Mesenteric fat pad (tissue), 1 donor: Measurements from ENCODE around the gene GPX7. TPM values are rescaled to one million over a fixed set of nuclear protein-coding genes. Genes with fewer than 3 reads are reported as not detected.
"Not testable (repeated sequence)": the region's sequence is repeated elsewhere in the genome, so short reads cannot be mapped to it uniquely, and the experiment has no call there.

Source experiments
- DNase-seq: peaks from one replicate; pipeline ENCODE4 v3.0.0-alpha.2; 2020; ENCODE audit warnings: low spot score
- long read RNA-seq: library from polyadenylated mRNA; unstranded; transcript quantifications from one replicate; pipeline ENCODE4 v2.0.0, GENCODE V29; 2020
- total RNA-seq: library from RNA; stranded (reverse); fragmentation: NEBNext Ultra II Directional; extraction: Animal tissue kit (Norgen Biotek cat#: 25700); gene quantifications from one replicate; pipeline ENCODE4 v1.2.1, GENCODE V29; 2021
- donor health status: DM: yes; HTN: yes; CAD: no.

GPX7 gene
- total RNA-seq: 8.5 TPM
- long read RNA-seq, transcript GPX7-202 (2 exons, 873 nt): minor isoform, 6 of 36 reads
- long read RNA-seq, transcript GPX7-201 (3 exons, 1,228 nt): major isoform, 29 of 36 reads
- long read RNA-seq, partial matches to known transcripts: 1 of 36 reads
- long read RNA-seq, other reads (novel, unspliced or antisense): 0 of 36 reads

- peak; percentile 90 for DNase-seq
Measured at GRCh38 chr1:52601991-52602855, at the start of gene GPX7. Gene GPX7 (plus strand): TSS chr1:52602371. CDS start chr1:52602410, 39 bp downstream.

GRCh38 chr1:52552505-52553361 is 49.4 kb upstream of the GPX7 start, which contains the start of gene TUT4:
Gene TUT4 (minus strand): TSS chr1:52553092. CDS start chr1:52526280, 26,812 bp downstream.
- DNase-seq: peak; percentile 92

DNA sequence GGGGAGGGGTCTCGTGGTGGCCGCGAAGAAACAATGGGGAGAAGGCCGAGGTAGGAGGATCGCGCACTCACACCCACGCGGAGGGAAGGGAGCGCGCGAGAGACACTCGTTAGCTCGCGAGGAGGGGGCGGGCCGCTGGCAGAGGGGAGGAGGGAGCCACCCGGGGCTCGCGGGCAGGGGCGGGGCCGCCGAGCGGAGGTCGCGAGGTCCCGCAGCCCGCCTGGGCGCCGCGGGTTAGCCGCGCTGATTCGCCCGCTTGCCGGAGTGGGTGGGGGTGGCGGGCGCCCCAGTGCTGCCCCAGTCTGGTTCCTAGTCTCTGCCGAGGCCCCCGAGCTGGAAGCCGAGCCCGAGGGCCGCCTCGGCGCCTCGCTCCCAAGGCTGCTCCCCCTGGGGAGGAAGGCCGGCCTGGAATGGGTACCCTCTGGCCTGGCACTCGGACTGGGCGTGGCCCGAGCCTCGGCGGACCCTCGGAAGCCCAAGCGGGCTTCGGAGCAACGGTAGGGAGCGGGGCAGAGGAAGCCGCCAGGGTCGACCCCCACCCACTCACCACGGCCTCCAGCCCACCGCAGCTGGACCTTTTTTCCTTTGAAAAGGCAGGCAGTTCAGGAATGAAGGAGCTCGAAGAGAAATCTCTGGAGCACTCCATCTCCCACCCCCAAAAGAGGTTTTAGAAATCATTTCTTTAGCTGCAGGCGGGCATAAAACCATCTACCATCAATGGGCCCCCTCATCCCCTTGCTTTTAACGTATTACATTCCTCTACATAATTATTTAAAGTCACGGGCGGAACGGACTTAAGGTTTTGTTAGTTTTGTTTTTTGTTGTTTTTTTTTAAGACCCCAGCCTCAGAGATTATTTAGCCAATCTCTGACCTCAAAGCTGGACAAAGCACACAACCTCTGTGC is 48.6 kb upstream of the GPX7 start:
- peak; percentile 93 for DNase-seq

- no peak for DNase-seq
Measured at GRCh38 chr1:52554267-52554640, 47.9 kb upstream of the GPX7 start.

DNA sequence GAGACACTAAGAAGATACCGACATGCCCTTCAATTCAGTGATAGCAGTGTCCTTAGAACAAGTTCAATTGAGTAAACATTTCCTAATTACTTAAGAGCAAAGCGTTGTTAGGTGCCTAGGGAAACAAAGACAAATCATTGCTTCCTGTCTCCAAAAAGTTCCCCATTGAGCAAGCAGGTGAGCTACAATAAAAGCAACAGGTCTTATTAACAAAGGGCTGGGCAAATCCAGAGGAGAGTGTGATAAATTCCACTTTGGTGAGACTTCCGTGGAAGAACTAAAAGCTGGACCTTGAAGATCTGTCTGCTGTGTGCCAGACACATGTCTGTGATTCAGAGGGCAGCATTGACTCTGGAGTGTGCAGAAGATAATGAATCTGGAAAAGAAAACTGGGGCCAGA is 47.4 kb upstream of the GPX7 start:
- no peak for DNase-seq

- no peak for DNase-seq
Measured at GRCh38 chr1:52556641-52557360, 45.4 kb upstream of the GPX7 start.

- DNase-seq: no peak
Measured at GRCh38 chr1:52558941-52559340, 43.2 kb upstream of the GPX7 start.

GRCh38 chr1:52559875-52560274 is 42.3 kb upstream of the GPX7 start:
- DNase-seq: no peak

DNA sequence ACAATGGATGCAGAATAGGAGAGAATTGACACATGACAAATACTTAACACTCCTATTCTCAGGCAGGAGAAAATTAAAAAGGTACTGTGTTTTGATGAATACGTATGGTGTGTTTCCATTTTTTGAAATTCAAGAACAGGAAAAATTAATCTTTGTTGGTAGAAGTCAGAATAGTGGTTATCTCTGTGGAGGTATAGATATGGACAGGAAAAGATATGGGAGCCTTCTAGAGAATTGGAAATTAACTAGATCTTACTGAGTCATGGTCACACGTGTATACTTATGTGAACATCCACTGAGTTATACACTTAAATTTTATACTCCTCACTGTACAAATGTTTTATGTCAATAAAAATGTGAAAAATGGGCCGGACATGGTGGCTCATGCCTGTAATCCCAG is 39.4 kb upstream of the GPX7 start:
- no peak for DNase-seq

DNA sequence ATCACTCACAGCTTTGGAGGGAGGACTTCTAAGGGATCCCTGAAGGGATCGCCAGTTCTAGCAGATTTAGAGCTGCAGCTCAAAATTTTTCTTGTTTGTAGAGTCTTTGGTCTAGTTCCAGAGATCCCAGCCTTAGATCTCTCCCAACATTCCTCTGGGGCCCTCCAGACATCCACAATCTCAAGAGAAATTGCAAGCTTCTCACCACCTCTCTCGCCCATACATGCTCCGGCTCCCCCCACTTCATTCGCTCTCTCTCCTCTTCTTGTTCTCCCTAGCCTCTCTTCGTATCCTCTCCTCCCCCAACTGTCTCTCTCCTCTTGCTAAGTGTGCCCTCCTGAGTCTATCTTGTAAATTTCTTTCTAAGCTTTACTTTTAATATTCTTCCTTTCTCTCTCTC is 34.2 kb upstream of the GPX7 start:
- no peak for DNase-seq

DNA sequence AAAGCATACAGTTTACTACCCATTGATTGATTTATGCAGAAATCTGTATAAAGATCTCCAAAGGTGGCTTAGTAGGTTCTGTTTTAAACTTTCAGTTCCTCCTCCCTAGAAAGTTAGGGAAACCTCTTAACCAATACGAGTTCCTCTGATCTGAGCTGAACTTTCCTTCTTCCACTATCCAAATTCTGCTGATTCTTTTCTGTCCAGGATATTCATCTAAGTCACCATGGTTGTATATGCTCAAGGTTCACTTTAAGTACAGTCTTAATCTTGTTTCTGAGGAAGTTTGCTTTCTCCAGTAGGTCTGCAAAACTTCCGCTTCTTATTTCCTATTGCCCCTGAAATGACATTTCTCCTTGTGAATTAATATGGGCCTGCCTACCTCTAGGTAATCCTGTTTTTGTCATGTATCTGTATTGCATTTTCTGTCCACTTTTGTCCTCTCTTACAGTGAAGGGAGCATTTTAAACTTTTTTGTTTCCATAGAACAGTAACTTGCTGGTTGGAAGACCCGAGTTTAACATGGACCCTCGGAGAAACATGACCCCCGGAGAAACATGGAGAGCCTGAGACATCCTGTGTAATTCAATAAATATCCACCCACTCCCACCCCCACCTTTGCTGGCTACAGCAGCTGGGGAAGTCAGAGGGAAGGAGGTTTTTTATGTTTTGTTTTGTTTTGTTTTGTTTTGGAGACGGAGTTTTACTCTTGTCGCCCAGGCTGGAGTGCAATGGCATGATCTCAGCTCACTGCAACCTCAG is 32.5 kb upstream of the GPX7 start:
- no peak for DNase-seq

- DNase-seq: no peak
Measured at GRCh38 chr1:52571783-52572182, 30.4 kb upstream of the GPX7 start.

GRCh38 chr1:52572387-52572786 is 29.8 kb upstream of the GPX7 start:
- no peak for DNase-seq

- DNase-seq: no peak
Measured at GRCh38 chr1:52574594-52574993, 27.6 kb upstream of the GPX7 start.

GRCh38 chr1:52576074-52576473 is 26.1 kb upstream of the GPX7 start:
- no peak for DNase-seq

- not testable (repeated sequence) for DNase-seq
Measured at GRCh38 chr1:52578066-52578465, 24.1 kb upstream of the GPX7 start.

GRCh38 chr1:52579415-52579814 is 22.8 kb upstream of the GPX7 start:
- DNase-seq: no peak

GRCh38 chr1:52580283-52580682 is 21.9 kb upstream of the GPX7 start:
- DNase-seq: no peak

DNA sequence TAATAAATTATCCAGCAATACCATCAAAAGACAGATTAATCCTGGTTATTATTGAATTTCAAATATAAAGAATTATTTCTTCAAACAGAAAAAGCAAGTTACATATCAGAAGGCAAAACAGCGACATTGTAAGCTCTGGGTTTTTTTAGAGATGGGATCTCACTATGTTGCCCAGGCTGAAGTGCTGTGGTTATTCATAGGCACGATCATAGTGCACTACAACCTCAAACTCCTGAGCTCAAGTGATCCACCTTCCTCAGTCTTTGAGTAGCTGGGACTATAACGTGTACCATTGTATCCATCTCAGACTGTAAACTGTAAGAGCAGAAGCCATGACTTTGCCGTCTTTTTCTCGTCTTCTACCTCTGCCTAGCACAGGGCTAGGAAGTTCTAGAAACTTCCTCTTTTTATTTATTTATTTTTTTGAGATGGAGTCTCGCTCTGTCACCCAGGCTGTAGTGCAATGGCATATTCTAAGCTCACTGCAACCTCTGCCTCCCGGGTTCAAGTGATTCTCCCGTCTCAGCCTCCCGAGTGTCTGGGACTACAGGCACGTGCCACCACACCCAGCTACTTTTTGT is 20.0 kb upstream of the GPX7 start:
- DNase-seq: no peak
